ENCODE results near the gene CEP135.

- TF ChIP-seq POLR2A (IDR thresholded peaks at IDR 0.05; ENCODE audit: low read length) = no peak
- no peak for TF ChIP-seq GATA1 (IDR thresholded peaks at IDR 0.05; ENCODE audit: low read depth, low read length)
Observed at GRCh38 chr4:56026596-56026995, 77.9 kb downstream of the CEP135 start.

Measured in erythroblast (primary cell).